ENCODE measurements around the gene SORCS2. TPM values are rescaled to one million over a fixed set of nuclear protein-coding genes. Genes with fewer than 3 reads are reported as not detected.

SORCS2 gene
- total RNA-seq, 2 experiments from 2014 or later, result 0.03 TPM; not detected in 1

- no peak for DNase-seq (ENCODE audit: low spot score)
- H3K27ac ChIP-seq (ENCODE audit: low read depth, low read length, poor library complexity, severe bottlenecking), result no peak overlapping the region
- CTCF ChIA-PET (ENCODE audit: unreplicated experiment), result no interaction called here
- no peak overlapping the region for H3K4me2 ChIP-seq (ENCODE audit: low read length)
- TF ChIP-seq EZH2phosphoT487 (IDR thresholded peaks at IDR 0.05; ENCODE audit: borderline replicate concordance, low read depth, low read length) (no peak), CTCF (conservative IDR thresholded peaks at IDR 0.05; ENCODE audit: low read length) (no peak)
- H3K9me3 ChIP-seq (ENCODE audit: low read length), result no peaks in the 10 kb centered on the region
- intact Hi-C loops (cut with micrococcal nuclease; ENCODE audit: unreplicated experiment), result no loop called here
- H3K4me3 ChIP-seq (ENCODE audit: low read depth, low read length, poor library complexity, severe bottlenecking), result no peak overlapping the region
- H3K9me2 ChIP-seq (ENCODE audit: insufficient read depth, low read length), result no peaks in the 10 kb centered on the region
- POLR2A ChIA-PET, result no interaction called here
- no peaks in the 10 kb centered on the region for H3K79me2 ChIP-seq (ENCODE audit: insufficient read depth, low read depth, low read length)
- H3K36me3 ChIP-seq (ENCODE audit: insufficient read depth, low read length), result no peaks in the 10 kb centered on the region
- no peaks in the 10 kb centered on the region for H3K4me1 ChIP-seq (ENCODE audit: insufficient read depth, low read length, poor library complexity, severe bottlenecking)
- no peak overlapping the region for H2AFZ ChIP-seq (ENCODE audit: low read length)
- no TSS peak for BruUV-seq (replicated peaks)
- no peaks in the 10 kb centered on the region for H4K20me1 ChIP-seq (ENCODE audit: insufficient read depth, low read length)
These were observed 584.8 kb downstream of the SORCS2 start for GRCh38 chr4:7777017-7777710.

- H3K4me2 ChIP-seq (ENCODE audit: low read length), result no peak overlapping the region
- H3K4me1 ChIP-seq (ENCODE audit: insufficient read depth, low read length, poor library complexity, severe bottlenecking), result no peaks in the 10 kb centered on the region
- ChIA-PET CTCF (ENCODE audit: unreplicated experiment) (no interaction called here), POLR2A (interaction anchor here (1.0 kb wide), 1 partner anchor 13 kb away, joined by 3 read pairs; no protein-coding TSS in a partner anchor)
- H3K9me3 ChIP-seq (ENCODE audit: low read length), result no peaks in the 10 kb centered on the region
- no peak overlapping the region for H3K27ac ChIP-seq (ENCODE audit: low read depth, low read length, poor library complexity, severe bottlenecking)
- no peaks in the 10 kb centered on the region for H3K36me3 ChIP-seq (ENCODE audit: insufficient read depth, low read length)
- H4K20me1 ChIP-seq (ENCODE audit: insufficient read depth, low read length), result no peaks in the 10 kb centered on the region
- no peak for DNase-seq (ENCODE audit: low spot score)
- H3K9me2 ChIP-seq (ENCODE audit: insufficient read depth, low read length), result no peaks in the 10 kb centered on the region
- no TSS peak for BruUV-seq (replicated peaks)
- intact Hi-C loops (cut with micrococcal nuclease; ENCODE audit: unreplicated experiment), result no loop called here
- H3K4me3 ChIP-seq (ENCODE audit: low read depth, low read length, poor library complexity, severe bottlenecking), result no peak overlapping the region
- no peaks in the 10 kb centered on the region for H3K79me2 ChIP-seq (ENCODE audit: insufficient read depth, low read depth, low read length)
- TF ChIP-seq CTCF (conservative IDR thresholded peaks at IDR 0.05; ENCODE audit: low read length), result no peak
- TF ChIP-seq EZH2phosphoT487 (IDR thresholded peaks at IDR 0.05; ENCODE audit: borderline replicate concordance, low read depth, low read length), result no peak
- no peak overlapping the region for H2AFZ ChIP-seq (ENCODE audit: low read length)
These were observed 585.7 kb downstream of the SORCS2 start for GRCh38 chr4:7777871-7778509.

Measured in OCI-LY7 (cell line).